Left ventricle myocardium inferior (tissue), 1 donor: Measurements from ENCODE around the gene ACACA. TPM values are rescaled to one million over a fixed set of nuclear protein-coding genes. Genes with fewer than 3 reads are reported as not detected.
A peak's percentile ranks its signal among the peaks of the same experiment; 100 is the strongest.

Source experiments
- DNase-seq: peaks from one replicate; pipeline ENCODE4 v3.0.0-alpha.2; 2020
- H3K27ac ChIP-seq: fragments of 200-600 bp; replicated peaks from 2 replicates; pipeline ENCODE4 v1.8.0; 2021
- H3K27me3 ChIP-seq: fragments of 200-600 bp; 2 replicates; pipeline ENCODE4 v1.8.0; 2021; ENCODE audit warnings: low read depth
- H3K36me3 ChIP-seq: fragments of 200-600 bp; 2 replicates; pipeline ENCODE4 v1.8.0; 2021
- H3K4me1 ChIP-seq: fragments of 200-600 bp; 2 replicates; pipeline ENCODE4 v1.8.0; 2021
- H3K4me3 ChIP-seq: fragments of 200-600 bp; 2 replicates; pipeline ENCODE4 v1.8.0; 2021; ENCODE audit warnings: mild to moderate bottlenecking, moderate library complexity
- H3K9me3 ChIP-seq: fragments of 200-600 bp; replicated peaks from 2 replicates; pipeline ENCODE4 v1.8.0; 2021
- intact Hi-C: fragments of 100-400 bp; cut with micrococcal nuclease; formaldehyde crosslinking; loops from one replicate; pipeline ENCODE4 v1.11.0; 2022
- total RNA-seq: library from RNA; stranded (reverse); fragmentation: NEBNext Ultra II Directional; extraction: Animal tissue kit (Norgen Biotek cat#: 25700); gene quantifications from one replicate; pipeline ENCODE4 v1.2.1, GENCODE V29; 2021
- TF ChIP-seq, protein P1 (sequence below): fragments of 200-600 bp; IDR thresholded peaks from 2 replicates; pipeline ENCODE4 v1.8.0; 2021; ENCODE audit warnings: antibody characterized with exemption, mild to moderate bottlenecking, borderline replicate concordance
- donor health status: DM: no; HTN: yes; CAD: no; lungs with severe emphysema.

The ACACA gene
- total RNA-seq, 1 donor from 2014 or later: 16.2 TPM

- TF ChIP-seq, protein P1, sequence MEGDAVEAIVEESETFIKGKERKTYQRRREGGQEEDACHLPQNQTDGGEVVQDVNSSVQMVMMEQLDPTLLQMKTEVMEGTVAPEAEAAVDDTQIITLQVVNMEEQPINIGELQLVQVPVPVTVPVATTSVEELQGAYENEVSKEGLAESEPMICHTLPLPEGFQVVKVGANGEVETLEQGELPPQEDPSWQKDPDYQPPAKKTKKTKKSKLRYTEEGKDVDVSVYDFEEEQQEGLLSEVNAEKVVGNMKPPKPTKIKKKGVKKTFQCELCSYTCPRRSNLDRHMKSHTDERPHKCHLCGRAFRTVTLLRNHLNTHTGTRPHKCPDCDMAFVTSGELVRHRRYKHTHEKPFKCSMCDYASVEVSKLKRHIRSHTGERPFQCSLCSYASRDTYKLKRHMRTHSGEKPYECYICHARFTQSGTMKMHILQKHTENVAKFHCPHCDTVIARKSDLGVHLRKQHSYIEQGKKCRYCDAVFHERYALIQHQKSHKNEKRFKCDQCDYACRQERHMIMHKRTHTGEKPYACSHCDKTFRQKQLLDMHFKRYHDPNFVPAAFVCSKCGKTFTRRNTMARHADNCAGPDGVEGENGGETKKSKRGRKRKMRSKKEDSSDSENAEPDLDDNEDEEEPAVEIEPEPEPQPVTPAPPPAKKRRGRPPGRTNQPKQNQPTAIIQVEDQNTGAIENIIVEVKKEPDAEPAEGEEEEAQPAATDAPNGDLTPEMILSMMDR: no peak
- peaks cover 85% of the 10 kb centered on the region for H3K36me3 ChIP-seq
- intact Hi-C loops: no loop called here
Observed at GRCh38 chr17:37247825-37248224, 158.8 kb downstream of the ACACA start.

GRCh38 chr17:37246085-37246484, 160.6 kb downstream of the ACACA start:
- intact Hi-C loops: no loop called here
- no peaks in the 10 kb centered on the region for H3K27me3 ChIP-seq
- H3K4me3 ChIP-seq: no peak overlapping the region
- H3K27ac ChIP-seq: no peak overlapping the region
- peaks cover 90% of the 10 kb centered on the region for H3K36me3 ChIP-seq
- no peaks in the 10 kb centered on the region for H3K9me3 ChIP-seq
- DNase-seq: no peak
- TF ChIP-seq, protein P1: no peak
- H3K4me1 ChIP-seq: no peaks in the 10 kb centered on the region

More at GRCh38 chr17:37247825-37248224, 158.8 kb downstream of the ACACA start:
- no peak overlapping the region for H3K27ac ChIP-seq
- no peak overlapping the region for H3K4me3 ChIP-seq
- H3K4me1 ChIP-seq: no peaks in the 10 kb centered on the region
- DNase-seq: no peak
- H3K27me3 ChIP-seq: no peaks in the 10 kb centered on the region
- H3K9me3 ChIP-seq: no peaks in the 10 kb centered on the region

DNA sequence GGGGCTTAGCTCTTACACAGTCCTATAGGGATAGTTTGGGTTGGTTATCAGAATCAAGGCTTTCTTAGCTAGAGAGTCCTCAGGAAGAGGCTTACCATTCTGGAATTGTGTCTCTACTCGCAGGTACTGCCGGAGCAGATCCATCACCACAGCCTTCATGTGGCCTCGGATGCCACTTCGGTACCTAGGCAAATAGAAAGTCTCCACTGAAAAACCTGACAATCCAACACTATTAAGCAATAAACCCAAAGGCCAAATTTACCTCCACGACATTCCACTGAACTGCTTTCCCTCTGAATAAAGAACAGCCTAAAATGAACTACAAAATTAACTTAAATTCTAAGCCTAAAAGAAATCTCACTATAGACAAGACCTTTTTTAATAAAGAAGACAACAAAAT, 166.3 kb downstream of the ACACA start:
- DNase-seq: no peak
- Histone ChIP-seq H3K4me1 (peaks cover 8% of the 10 kb centered on the region), H3K9me3 (no peaks in the 10 kb centered on the region), H3K4me3 (no peak overlapping the region), H3K27me3 (no peaks in the 10 kb centered on the region), H3K27ac (no peak overlapping the region), H3K36me3 (peaks cover 63% of the 10 kb centered on the region)
- intact Hi-C loops: no loop called here
- TF ChIP-seq, protein P1: no peak

DNA sequence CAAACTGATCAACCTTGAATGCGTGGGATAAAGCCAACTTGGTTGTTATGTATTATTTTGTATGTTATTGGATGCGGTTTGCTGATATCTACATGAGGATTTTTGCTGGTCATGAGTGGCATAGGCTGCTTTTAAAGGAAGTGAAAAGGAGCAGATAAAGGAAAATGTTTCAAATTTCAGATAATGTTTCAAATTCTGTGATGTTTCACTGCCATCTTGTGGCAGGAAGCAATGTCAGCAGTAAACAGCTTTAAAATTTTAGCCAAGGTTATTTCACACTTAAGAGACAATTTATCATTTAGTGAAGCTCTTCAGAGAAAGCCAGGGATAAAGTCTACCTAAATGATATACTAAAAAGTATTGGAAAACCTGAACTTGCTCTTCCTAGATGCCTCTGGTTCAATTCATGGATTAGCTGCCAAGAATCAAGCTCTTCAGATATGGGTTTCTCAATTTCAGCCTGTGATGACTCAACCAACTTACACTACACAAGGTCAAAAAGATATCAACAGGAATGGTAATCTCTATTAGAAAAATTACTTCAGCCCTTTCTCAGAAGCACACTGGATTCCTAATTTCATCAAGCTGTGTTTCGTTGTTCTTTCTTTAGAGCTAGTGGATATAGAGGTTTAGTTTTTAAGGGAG, 166.8 kb downstream of the ACACA start:
- Histone ChIP-seq H3K36me3 (peaks cover 63% of the 10 kb centered on the region), H3K4me1 (peaks cover 8% of the 10 kb centered on the region), H3K27ac (no peak overlapping the region), H3K4me3 (no peak overlapping the region), H3K9me3 (no peaks in the 10 kb centered on the region), H3K27me3 (no peaks in the 10 kb centered on the region)
- DNase-seq: no peak
- intact Hi-C loops: no loop called here
- TF ChIP-seq, protein P1: peak; percentile 68

DNA sequence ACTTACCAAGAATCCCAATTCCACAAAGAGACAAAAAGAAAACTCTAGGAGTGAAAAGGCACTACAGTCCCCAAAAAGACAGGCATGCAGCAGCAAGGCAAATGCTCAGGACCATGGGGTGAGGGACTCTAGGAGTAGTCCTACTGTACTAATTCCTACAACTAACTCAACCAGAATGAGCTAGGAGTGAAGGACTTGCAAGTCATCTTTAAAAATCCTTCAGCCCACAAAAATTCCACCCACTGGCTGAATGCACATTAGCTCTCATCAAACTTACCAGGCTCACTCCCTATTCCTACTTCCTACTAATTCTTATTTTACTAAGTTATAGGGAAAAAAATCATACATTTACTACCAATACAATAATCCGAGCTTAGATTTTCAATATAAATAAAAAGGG, 172.5 kb downstream of the ACACA start:
- Histone ChIP-seq H3K27me3 (no peaks in the 10 kb centered on the region), H3K36me3 (peaks cover 67% of the 10 kb centered on the region), H3K4me3 (no peak overlapping the region), H3K27ac (no peak overlapping the region), H3K9me3 (no peaks in the 10 kb centered on the region), H3K4me1 (no peaks in the 10 kb centered on the region)
- intact Hi-C loops: no loop called here
- no peak for DNase-seq
- TF ChIP-seq, protein P1: no peak
